H9 (cell line): ENCODE measurements around the gene SPEG. TPM values are rescaled to one million over a fixed set of nuclear protein-coding genes. Genes with fewer than 3 reads are reported as not detected.

ENCODE experiments used
- DNase-seq: peaks from one replicate; pipeline ENCODE4 v3.0.0-alpha.2; 2017
- H2AFZ ChIP-seq: one replicate; pipeline ENCODE4 v1.6.1; 2013; ENCODE audit warnings: mild to moderate bottlenecking, low read length, control low read depth, moderate library complexity
- H2AK5ac ChIP-seq: 2 replicates; pipeline ENCODE4 v1.6.1; 2013; ENCODE audit warnings: low read length, control low read depth, mixed read lengths; ENCODE audit not compliant: insufficient read length
- H2BK120ac ChIP-seq: one replicate; pipeline ENCODE4 v1.6.1; 2013; ENCODE audit warnings: low read depth, mild to moderate bottlenecking, low read length, control low read depth, inconsistent platforms; ENCODE audit not compliant: poor library complexity, severe bottlenecking
- H2BK12ac ChIP-seq: 2 replicates; pipeline ENCODE4 v1.6.1; 2013; ENCODE audit warnings: low read length, control low read depth, mixed read lengths, low read depth; ENCODE audit not compliant: insufficient read length
- H2BK15ac ChIP-seq: 2 replicates; pipeline ENCODE4 v1.6.1; 2013; ENCODE audit warnings: low read depth, low read length, control low read depth
- H2BK20ac ChIP-seq: one replicate; pipeline ENCODE4 v1.6.1; 2013; ENCODE audit warnings: low read depth, mild to moderate bottlenecking, low read length, control low read depth, inconsistent platforms; ENCODE audit not compliant: poor library complexity, severe bottlenecking
- H2BK5ac ChIP-seq: 2 replicates; pipeline ENCODE4 v1.6.1; 2013; ENCODE audit warnings: low read length, control low read depth, mixed read lengths; ENCODE audit not compliant: insufficient read length
- H3K14ac ChIP-seq: 2 replicates; pipeline ENCODE4 v1.6.1; 2013; ENCODE audit warnings: low read length, control low read depth; ENCODE audit not compliant: insufficient read depth
- H3K18ac ChIP-seq: 2 replicates; pipeline ENCODE4 v1.6.1; 2013; ENCODE audit warnings: low read depth, mild to moderate bottlenecking, mixed read lengths, low read length, control low read depth; ENCODE audit not compliant: insufficient read length
- H3K23ac ChIP-seq: 2 replicates; pipeline ENCODE4 v1.6.1; 2013; ENCODE audit warnings: low read length, control low read depth, mixed read lengths, low read depth; ENCODE audit not compliant: insufficient read length
- H3K23me2 ChIP-seq: 2 replicates; pipeline ENCODE4 v1.6.1; 2013; ENCODE audit warnings: low read depth, mild to moderate bottlenecking, mixed read lengths, low read length, control low read depth; ENCODE audit not compliant: insufficient read length, poor library complexity, severe bottlenecking
- H3K27ac ChIP-seq: 2 replicates; pipeline ENCODE4 v1.5.1; 2013; ENCODE audit warnings: low read length, control low read depth, mixed read lengths, low read depth; ENCODE audit not compliant: insufficient read length
- H3K27me3 ChIP-seq: 2 replicates; pipeline ENCODE4 v1.6.1; 2013; ENCODE audit warnings: low read length, control low read depth, inconsistent platforms; ENCODE audit not compliant: insufficient read depth
- H3K4ac ChIP-seq: 2 replicates; pipeline ENCODE4 v1.6.1; 2013; ENCODE audit warnings: low read depth, mild to moderate bottlenecking, control low read depth, inconsistent platforms, low read length, moderate library complexity
- H3K4me1 ChIP-seq: 2 replicates; pipeline ENCODE4 v1.6.1; 2013; ENCODE audit warnings: low read length, control low read depth, inconsistent platforms; ENCODE audit not compliant: insufficient read depth
- H3K4me2 ChIP-seq: 2 replicates; pipeline ENCODE4 v1.6.1; 2013; ENCODE audit warnings: low read length, control low read depth, mixed read lengths; ENCODE audit not compliant: insufficient read length, insufficient read depth
- H3K56ac ChIP-seq: 2 replicates; pipeline ENCODE4 v1.6.1; 2013; ENCODE audit warnings: low read depth, mild to moderate bottlenecking, mixed read lengths, low read length, control low read depth; ENCODE audit not compliant: insufficient read length
- H3K79me1 ChIP-seq: 2 replicates; pipeline ENCODE4 v1.6.1; 2013; ENCODE audit warnings: low read depth, mild to moderate bottlenecking, moderate library complexity, low read length, control low read depth, inconsistent platforms; ENCODE audit not compliant: insufficient read depth, poor library complexity, severe bottlenecking
- H3K79me2 ChIP-seq: 2 replicates; pipeline ENCODE4 v1.6.1; 2013; ENCODE audit warnings: low read length, control low read depth, inconsistent platforms; ENCODE audit not compliant: insufficient read depth
- H3K9ac ChIP-seq: 2 replicates; pipeline ENCODE4 v1.6.1; 2013; ENCODE audit warnings: low read length, control low read depth, mixed read lengths; ENCODE audit not compliant: insufficient read length; ENCODE audit errors: extremely low read depth
- H3K9me3 ChIP-seq: one replicate; pipeline ENCODE4 v1.6.1; 2013; ENCODE audit warnings: low read depth, low read length, inconsistent platforms; ENCODE audit not compliant: control insufficient read depth
- H3T11ph ChIP-seq: one replicate; pipeline ENCODE4 v1.6.1; 2013; ENCODE audit warnings: mild to moderate bottlenecking, low read length, control low read depth, inconsistent platforms
- H4K20me1 ChIP-seq: one replicate; pipeline ENCODE4 v1.6.1; 2013; ENCODE audit not compliant: control insufficient read depth, insufficient read length, insufficient read depth
- H4K5ac ChIP-seq: 2 replicates; pipeline ENCODE4 v1.6.1; 2013; ENCODE audit warnings: low read depth, mild to moderate bottlenecking, mixed read lengths, low read length, control low read depth; ENCODE audit not compliant: insufficient read length
- H4K8ac ChIP-seq: replicated peaks from 2 replicates; pipeline ENCODE4 v1.6.1; 2013; ENCODE audit warnings: low read length, control low read depth, mixed read lengths, low read depth; ENCODE audit not compliant: insufficient read length
- H4K91ac ChIP-seq: 2 replicates; pipeline ENCODE4 v1.6.1; 2013; ENCODE audit warnings: low read depth, mild to moderate bottlenecking, moderate library complexity, mixed read lengths, low read length, control low read depth; ENCODE audit not compliant: insufficient read length
- H3K27ac Mint-ChIP-seq, 3 experiments: 2 replicates in 2 of 3; 3 replicates in 1 of 3; pipeline ENCODE4 v1.8.0; 2020 to 2021; ENCODE audit warnings: mixed read lengths in 3 of 3, mild to moderate bottlenecking in 1 of 3, moderate library complexity in 1 of 3
- H3K27me3 Mint-ChIP-seq: 2 replicates; pipeline ENCODE4 v1.8.0; 2021; ENCODE audit warnings: low read depth, mild to moderate bottlenecking, moderate library complexity, mixed read lengths
- H3K36me3 Mint-ChIP-seq, 3 experiments: 2 replicates in 2 of 3; 3 replicates in 1 of 3; pipeline ENCODE4 v1.8.0; 2020 to 2021; ENCODE audit warnings: low read depth in 3 of 3, mixed read lengths in 3 of 3; ENCODE audit not compliant: insufficient read depth in 1 of 3
- H3K4me1 Mint-ChIP-seq, 2 experiments: 2 replicates each; pipeline ENCODE4 v1.8.0; 2020; ENCODE audit warnings: mixed read lengths in 2 of 2
- H3K4me3 Mint-ChIP-seq, 2 experiments: 2 replicates in 1 of 2; 3 replicates in 1 of 2; pipeline ENCODE4 v1.8.0; 2020 to 2021; ENCODE audit warnings: mild to moderate bottlenecking in 2 of 2, mixed read lengths in 2 of 2, moderate library complexity in 1 of 2
- H3K9me3 Mint-ChIP-seq, 2 experiments: 2 replicates in 1 of 2; 3 replicates in 1 of 2; pipeline ENCODE4 v1.8.0; 2020; ENCODE audit warnings: mild to moderate bottlenecking in 2 of 2, mixed read lengths in 2 of 2, moderate library complexity in 1 of 2
- CTCF ChIP-seq: fragments of 200-600 bp; sonication (generic); conservative IDR thresholded peaks from 3 replicates; pipeline ENCODE4 v1.8.0; 2021; ENCODE audit warnings: antibody characterized with exemption, mild to moderate bottlenecking
- WGBS: extraction: QIAGEN DNeasy Blood & Tissue Kit; methylation state at CpG from one replicate; pipeline ENCODE4 v1.1.7; 2013; ENCODE audit warnings: missing lambda C conversion rate, low lambda C conversion rate, mixed read lengths; ENCODE audit not compliant: insufficient read length; ENCODE audit errors: extremely low coverage; 5-methylcytosine and 5-hydroxymethylcytosine counted together
- total RNA-seq: library from RNA; stranded (reverse); gene quantifications from 2 replicates; pipeline ENCODE4 v1.2.1, GENCODE V29; 2021

Gene SPEG
- total RNA-seq, 1 experiment from 2014 or later, result 23.7 TPM

- Histone ChIP-seq H3T11ph (no peak overlapping the region), H3K18ac (peak overlapping the region; percentile 24), H2BK5ac (no peak overlapping the region), H3K4ac (no peak overlapping the region), H2AK5ac (no peak overlapping the region), H4K20me1 (no peaks in the 10 kb centered on the region), H2BK15ac (no peak overlapping the region), H3K27ac (no peak overlapping the region), H2BK12ac (no peak overlapping the region), H3K4me2 (peak overlapping the region; percentile 3), H4K8ac (no peak overlapping the region), H3K4me1 (peaks cover 2% of the 10 kb centered on the region; the same call in 1 of the 2 replicates), H4K91ac (no peak overlapping the region), H3K14ac (peak overlapping the region; percentile 10; the same call in 1 of the 2 replicates), H3K56ac (no peak overlapping the region), H3K9ac (no peak overlapping the region), H3K27me3 (no peaks in the 10 kb centered on the region; the same call in 1 of the 2 replicates), H2BK120ac (no peak overlapping the region), H3K79me2 (no peaks in the 10 kb centered on the region), H3K23ac (no peak overlapping the region), H2AFZ (no peak overlapping the region), H4K5ac (no peak overlapping the region), H3K79me1 (no peaks in the 10 kb centered on the region), H2BK20ac (no peak overlapping the region), H3K9me3 (no peaks in the 10 kb centered on the region), H3K23me2 (peaks cover 6% of the 10 kb centered on the region)
- H3K27me3 Mint-ChIP-seq, result peaks cover 18% of the 10 kb centered on the region
- H3K4me1 Mint-ChIP-seq, result peaks cover 7 to 10% of the 10 kb centered on the region in 2 experiments
- no peak for DNase-seq
- TF ChIP-seq CTCF, result no peak
- H3K9me3 Mint-ChIP-seq, result no peaks in the 10 kb centered on the region; a peak in 1 of 5 replicates
- H3K4me3 Mint-ChIP-seq, result peak overlapping the region; percentile 24 to 61; a peak in 4 of 5 replicates
- peak overlapping the region in 2 of 3 experiments; percentile 19 to 32; a peak in 2 of 7 replicates for H3K27ac Mint-ChIP-seq
- WGBS, result no CpG with 5 or more reads among the region's 9 CpGs
- H3K36me3 Mint-ChIP-seq, result no peaks in the 10 kb centered on the region
These were observed 250 bp upstream of the SPEG start for GRCh38 chr2:219434468-219434717.
